D721Med (cell line): ENCODE data around the gene HVCN1.

Source experiments
- DNase-seq: peaks from one replicate; pipeline ENCODE4 v3.0.0; 2011; ENCODE audit warnings: low spot score; ENCODE audit not compliant: insufficient read length
- FAIRE-seq: peaks from 2 replicates; lab custom pipeline; 2011; peaks lifted over from hg19 to GRCh38; lab: Jason Lieb, UNC
- CTCF ChIP-seq: IDR thresholded peaks from 2 replicates; pipeline ENCODE4 v1.5.1; 2012; ENCODE audit warnings: mild to moderate bottlenecking, control low read depth; ENCODE audit not compliant: insufficient read depth; ENCODE audit errors: missing control alignments

HVCN1 gene

GRCh38 chr12:110599334-110599733, 89.6 kb downstream of the HVCN1 start:
- FAIRE-seq (no peak), DNase-seq (no peak)
- no peak for TF ChIP-seq CTCF
